B cell (primary cell): ENCODE data around the gene C1QA. TPM values are rescaled to one million over a fixed set of nuclear protein-coding genes. Genes with fewer than 3 reads are reported as not detected.
"Not testable (repeated sequence)": the region's sequence is repeated elsewhere in the genome, so short reads cannot be mapped to it uniquely, and the experiment has no call there.

ENCODE experiments used
- ATAC-seq: fragments of 200-7000 bp; cut with Tn5 transposase; one replicate; pipeline ENCODE4 v1.10.0; 2021; ENCODE audit warnings: low read depth, mild to moderate bottlenecking, moderate number of reproducible peaks, moderate library complexity
- CTCF ChIA-PET: fragments of 350-600 bp; sonication (Branson Sonifier 250); formaldehyde crosslinking; loops from one replicate; lab custom pipeline; 2021; ENCODE audit warnings: antibody characterized with exemption, inconsistent platforms; lab: Charles Lee
- POLR2A ChIA-PET: fragments of 350-600 bp; sonication (Branson Sonifier 250); formaldehyde crosslinking; loops from one replicate; lab custom pipeline; 2021; ENCODE audit warnings: antibody characterized with exemption; lab: Charles Lee
- DNase-seq: peaks from one replicate; pipeline ENCODE4 v3.0.0; 2013
- H2AFZ ChIP-seq: 2 replicates; pipeline ENCODE4 v1.6.1; 2012; ENCODE audit warnings: mild to moderate bottlenecking, low read depth, low read length; ENCODE audit not compliant: insufficient read depth, poor library complexity, severe bottlenecking
- H3K27ac ChIP-seq, 2 donors: 1 replicate in 1 of 2; 2 replicates in 1 of 2; pipeline ENCODE4 v1.5.1; 2012 to 2013; ENCODE audit warnings: low read length in 2 of 2, mild to moderate bottlenecking in 2 of 2, moderate library complexity in 1 of 2
- H3K27me3 ChIP-seq, 4 experiments: fragments of 200-600 bp in 1 of 4; sonication (generic) in 1 of 4; replicated peaks in 1 of 4; 1 replicate in 2 of 4; 2 replicates in 2 of 4; pipeline versions ENCODE4 v1.6.1 to v1.7.0; 2013 to 2016; ENCODE audit warnings: low read length in 3 of 4, mild to moderate bottlenecking in 2 of 4, mixed read lengths in 1 of 4, moderate library complexity in 1 of 4; ENCODE audit not compliant: insufficient read depth in 4 of 4, control insufficient read depth in 3 of 4; ENCODE audit errors: control extremely low read depth in 1 of 4
- H3K36me3 ChIP-seq, 2 experiments: replicated peaks in 1 of 2; 1 replicate in 1 of 2; 2 replicates in 1 of 2; pipeline versions ENCODE4 v1.6.1 to v1.7.1; 2013; ENCODE audit warnings: low read length in 1 of 2; ENCODE audit not compliant: insufficient read depth in 2 of 2, control insufficient read depth in 1 of 2; ENCODE audit errors: control extremely low read depth in 1 of 2, extremely low read depth in 1 of 2
- H3K4me1 ChIP-seq, 2 donors: fragments of 200-600 bp in 1 of 2; sonication (generic) in 1 of 2; 1 replicate in 1 of 2; 2 replicates in 1 of 2; pipeline versions ENCODE4 v1.5.1 to v1.6.1; 2013 to 2017; ENCODE audit warnings: low read length in 2 of 2; ENCODE audit not compliant: control insufficient read depth in 2 of 2, insufficient read depth in 2 of 2
- H3K4me2 ChIP-seq: replicated peaks from 2 replicates; pipeline ENCODE3; 2012; ENCODE audit warnings: mild to moderate bottlenecking, low read depth, low read length; ENCODE audit not compliant: poor library complexity, severe bottlenecking
- H3K4me3 ChIP-seq, 5 experiments: fragments of 200-600 bp in 1 of 5; sonication (generic) in 1 of 5; 1 replicate in 3 of 5; 2 replicates in 2 of 5; pipeline versions ENCODE4 v1.5.1 to v1.7.0; 2011 to 2016; ENCODE audit warnings: low read length in 4 of 5, mild to moderate bottlenecking in 4 of 5, low read depth in 2 of 5, control low read depth in 1 of 5, moderate library complexity in 1 of 5; ENCODE audit not compliant: insufficient read depth in 1 of 5; ENCODE audit errors: control extremely low read depth in 1 of 5, extremely low read depth in 1 of 5
- H3K79me2 ChIP-seq: fragments of 200-600 bp; sonication (generic); one replicate; pipeline ENCODE4 v1.6.0; 2016; ENCODE audit warnings: low read length; ENCODE audit not compliant: control insufficient read depth, insufficient read depth
- H3K9ac ChIP-seq: fragments of 200-600 bp; sonication (generic); 2 replicates; pipeline ENCODE4 v1.6.1; 2017; ENCODE audit warnings: mild to moderate bottlenecking, low read length, moderate library complexity
- H3K9me3 ChIP-seq, 3 donors: one replicate each; pipeline versions ENCODE4 v1.6.1 to v1.7.1; 2013; ENCODE audit warnings: low read length in 2 of 3; ENCODE audit not compliant: control insufficient read depth in 2 of 3, insufficient read depth in 1 of 3; ENCODE audit errors: control extremely low read depth in 1 of 3
- H4K20me1 ChIP-seq: 2 replicates; pipeline ENCODE4 v1.6.0; 2012; ENCODE audit warnings: mild to moderate bottlenecking, low read length; ENCODE audit not compliant: insufficient read depth, control insufficient read depth, poor library complexity, severe bottlenecking
- H3K27ac Mint-ChIP-seq: one replicate; pipeline ENCODE4 v1.8.0; 2021; ENCODE audit warnings: mixed read lengths
- H3K27me3 Mint-ChIP-seq: one replicate; pipeline ENCODE4 v1.8.0; 2021; ENCODE audit warnings: mixed read lengths
- H3K4me1 Mint-ChIP-seq: one replicate; pipeline ENCODE4 v1.8.0; 2021; ENCODE audit warnings: mixed read lengths
- H3K4me3 Mint-ChIP-seq: one replicate; pipeline ENCODE4 v1.8.0; 2021; ENCODE audit warnings: mixed read lengths
- H3K9me3 Mint-ChIP-seq: one replicate; pipeline ENCODE4 v1.8.0; 2022; ENCODE audit warnings: mixed read lengths; ENCODE audit not compliant: insufficient read depth
- EZH2 ChIP-seq: IDR thresholded peaks from 2 replicates; pipeline ENCODE4 v1.6.1; 2012; ENCODE audit warnings: borderline replicate concordance, low read depth, mild to moderate bottlenecking, moderate library complexity, low read length; ENCODE audit not compliant: insufficient read depth, poor library complexity, severe bottlenecking
- WGBS: methylation state at CpG from one replicate; pipeline ENCODE4 v1.1.5; 2013; ENCODE audit warnings: missing lambda C conversion rate; ENCODE audit not compliant: insufficient coverage; 5-methylcytosine and 5-hydroxymethylcytosine counted together
- intact Hi-C: fragments of 100-400 bp; cut with micrococcal nuclease; formaldehyde crosslinking; loops from one replicate; pipeline ENCODE4 v1.10.0; 2022
- polyA plus RNA-seq: library from polyadenylated mRNA; depleted of rRNA; stranded (reverse); fragments of >200 nt; gene quantifications from 2 replicates; pipeline ENCODE4 v1.2.3, GENCODE V29; 2012
- total RNA-seq, 2 donors: library from RNA; stranded (reverse); fragments of 120-200 nt in 1 of 2; gene quantifications; 1 replicate in 1 of 2; 2 replicates in 1 of 2; pipeline versions ENCODE4 v1.2.3 to v1.2.4, GENCODE V29; 2013 to 2022
- TF ChIP-seq, protein P1 (sequence below): fragments of 200-600 bp; IDR thresholded peaks from one replicate; pipeline ENCODE4 v1.8.0; 2022; ENCODE audit warnings: antibody characterized with exemption, mild to moderate bottlenecking

Gene C1QA
- total and polyA plus RNA-seq, 2 donors (not counting 1 experiment from before 2014, with no cell fraction given): 0.16 TPM; not detected in 1

DNA sequence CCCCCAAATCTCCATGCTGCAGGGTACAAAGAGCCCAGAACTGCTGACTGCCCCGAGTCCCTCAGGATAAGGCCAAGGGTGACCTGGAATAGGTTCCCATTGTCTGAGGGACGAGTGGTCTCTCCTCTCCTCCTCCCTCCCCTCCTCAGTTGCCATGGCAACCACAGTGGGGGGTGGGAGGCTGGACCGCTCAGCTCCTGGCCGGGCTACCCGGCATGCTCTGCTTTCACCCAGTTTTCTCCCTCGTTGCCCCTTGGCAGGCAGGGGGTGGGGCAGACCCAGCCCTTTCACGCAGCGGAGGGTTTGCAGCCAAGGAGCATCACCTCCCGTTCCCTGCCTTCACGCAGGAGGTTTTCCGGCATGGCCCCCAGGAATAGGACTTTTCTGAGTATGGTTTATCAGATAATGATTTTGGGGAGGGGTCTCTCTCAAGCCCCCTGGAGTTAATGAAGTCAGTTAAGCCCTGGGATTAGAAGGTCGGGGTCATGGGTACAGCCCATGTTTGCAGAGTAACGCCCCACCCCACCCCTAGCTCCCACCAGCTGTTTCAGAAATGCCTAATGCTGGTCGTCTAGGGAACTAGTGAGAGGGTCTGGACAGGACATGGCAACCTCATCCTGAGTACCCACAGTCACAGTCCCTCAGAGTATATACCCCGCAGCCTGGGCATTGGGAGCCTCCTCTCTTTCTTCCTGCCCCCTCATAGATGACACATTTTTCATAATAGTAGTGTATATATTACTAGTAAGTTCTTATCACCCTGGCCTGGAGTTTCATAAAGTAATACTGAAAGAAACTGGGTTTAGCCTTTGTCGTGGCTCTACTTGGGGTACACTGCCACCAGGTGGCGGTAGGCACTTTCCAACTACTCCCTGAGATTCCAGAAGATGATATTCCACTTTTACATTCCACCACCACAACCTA lies 37.3 kb downstream of the C1QA start:
- H3K4me1 Mint-ChIP-seq: no peaks in the 10 kb centered on the region
- no peak overlapping the region for H3K4me3 Mint-ChIP-seq
- Histone ChIP-seq H3K27ac (no peak overlapping the region), H3K36me3 (no peaks in the 10 kb centered on the region), H4K20me1 (no peaks in the 10 kb centered on the region), H3K4me3 (no peak overlapping the region), H3K9me3 (no peaks in the 10 kb centered on the region), H3K27me3 (peaks cover 0 to 30% (median 8%) of the 10 kb centered on the region in 4 experiments), H3K4me2 (no peak overlapping the region), H3K9ac (no peak overlapping the region), H3K4me1 (no peaks in the 10 kb centered on the region), H2AFZ (no peak overlapping the region), H3K79me2 (no peaks in the 10 kb centered on the region)
- H3K27ac Mint-ChIP-seq: no peak overlapping the region
- peaks cover 35% of the 10 kb centered on the region for H3K27me3 Mint-ChIP-seq
- ChIA-PET CTCF (no interaction called here), POLR2A (no interaction called here)
- intact Hi-C loops: no loop called here
- H3K9me3 Mint-ChIP-seq: no peaks in the 10 kb centered on the region
- no peak for ATAC-seq
- DNase-seq: no peak
- WGBS: 24% methylated on average over 10 of the region's 17 CpGs
- no peak for TF ChIP-seq EZH2
- TF ChIP-seq, protein P1, sequence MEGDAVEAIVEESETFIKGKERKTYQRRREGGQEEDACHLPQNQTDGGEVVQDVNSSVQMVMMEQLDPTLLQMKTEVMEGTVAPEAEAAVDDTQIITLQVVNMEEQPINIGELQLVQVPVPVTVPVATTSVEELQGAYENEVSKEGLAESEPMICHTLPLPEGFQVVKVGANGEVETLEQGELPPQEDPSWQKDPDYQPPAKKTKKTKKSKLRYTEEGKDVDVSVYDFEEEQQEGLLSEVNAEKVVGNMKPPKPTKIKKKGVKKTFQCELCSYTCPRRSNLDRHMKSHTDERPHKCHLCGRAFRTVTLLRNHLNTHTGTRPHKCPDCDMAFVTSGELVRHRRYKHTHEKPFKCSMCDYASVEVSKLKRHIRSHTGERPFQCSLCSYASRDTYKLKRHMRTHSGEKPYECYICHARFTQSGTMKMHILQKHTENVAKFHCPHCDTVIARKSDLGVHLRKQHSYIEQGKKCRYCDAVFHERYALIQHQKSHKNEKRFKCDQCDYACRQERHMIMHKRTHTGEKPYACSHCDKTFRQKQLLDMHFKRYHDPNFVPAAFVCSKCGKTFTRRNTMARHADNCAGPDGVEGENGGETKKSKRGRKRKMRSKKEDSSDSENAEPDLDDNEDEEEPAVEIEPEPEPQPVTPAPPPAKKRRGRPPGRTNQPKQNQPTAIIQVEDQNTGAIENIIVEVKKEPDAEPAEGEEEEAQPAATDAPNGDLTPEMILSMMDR: no peak

DNA sequence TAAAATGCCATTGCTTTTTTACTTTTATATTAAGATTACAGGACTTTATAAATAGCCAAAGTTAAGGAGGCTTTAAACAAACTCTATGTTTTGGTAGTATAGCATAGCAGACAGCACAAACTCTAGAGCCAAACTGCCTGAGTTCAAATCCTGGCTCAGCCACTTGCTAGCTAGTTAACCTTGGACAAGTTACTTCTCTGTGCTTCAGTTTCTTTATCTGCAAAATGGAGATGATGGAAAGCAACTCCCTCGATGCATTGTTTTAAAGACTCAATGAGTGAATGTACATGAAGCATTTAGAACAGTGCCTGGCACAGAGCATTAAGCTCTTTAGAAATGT lies 38.0 kb downstream of the C1QA start:
- Histone ChIP-seq H2AFZ (no peak overlapping the region), H3K9ac (no peak overlapping the region), H3K4me2 (no peak overlapping the region), H3K27ac (no peak overlapping the region), H3K4me1 (no peaks in the 10 kb centered on the region), H3K27me3 (peaks cover 0 to 30% (median 8%) of the 10 kb centered on the region in 4 experiments), H3K4me3 (no peak overlapping the region), H4K20me1 (no peaks in the 10 kb centered on the region), H3K36me3 (no peaks in the 10 kb centered on the region), H3K9me3 (no peaks in the 10 kb centered on the region), H3K79me2 (no peaks in the 10 kb centered on the region)
- ChIA-PET CTCF (no interaction called here), POLR2A (no interaction called here)
- TF ChIP-seq EZH2: no peak
- TF ChIP-seq, protein P1: no peak
- 67% methylated on average over 1 of the region's 1 CpG for WGBS
- Mint-ChIP-seq H3K9me3 (no peaks in the 10 kb centered on the region), H3K27ac (no peak overlapping the region), H3K4me1 (no peaks in the 10 kb centered on the region), H3K27me3 (peaks cover 35% of the 10 kb centered on the region), H3K4me3 (no peak overlapping the region)
- intact Hi-C loops: no loop called here
- DNase-seq: no peak
- ATAC-seq: no peak

DNA sequence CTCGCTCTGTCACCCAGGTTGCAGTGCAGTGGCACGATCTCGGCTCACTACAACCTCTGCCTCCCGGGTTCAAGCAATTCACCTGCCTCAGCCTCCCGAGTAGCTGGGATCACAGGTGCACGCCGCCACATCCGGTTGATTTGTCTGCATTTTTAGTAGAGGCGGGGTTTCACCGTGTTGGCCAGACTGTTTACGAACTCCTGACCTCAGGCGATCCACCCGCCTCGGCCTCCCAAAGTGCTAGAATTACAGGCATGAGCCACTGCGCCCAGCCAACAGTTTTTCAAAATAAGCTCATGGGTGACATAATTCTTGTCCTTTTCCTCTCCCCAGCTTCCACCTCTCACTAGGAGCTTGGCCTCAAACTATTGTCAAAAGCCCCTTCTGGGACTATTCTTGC lies 39.7 kb downstream of the C1QA start:
- POLR2A ChIA-PET, H3K27ac Mint-ChIP-seq, H3K4me3 ChIP-seq, H4K20me1 ChIP-seq, H3K4me2 ChIP-seq, intact Hi-C loops, H2AFZ ChIP-seq, CTCF ChIA-PET, DNase-seq, H3K27ac ChIP-seq, H3K4me1 ChIP-seq, H3K9me3 ChIP-seq, H3K36me3 ChIP-seq, H3K79me2 ChIP-seq, H3K4me1 Mint-ChIP-seq, ATAC-seq, H3K9me3 Mint-ChIP-seq, H3K9ac ChIP-seq, H3K4me3 Mint-ChIP-seq: not testable (repeated sequence)
- H3K27me3 ChIP-seq: peaks cover 0 to 30% (median 8%) of the 10 kb centered on the region in 4 experiments
- peaks cover 37% of the 10 kb centered on the region for H3K27me3 Mint-ChIP-seq
- 96% methylated on average over 15 of the region's 15 CpGs for WGBS
